ENCODE results near the gene TIGD1.

The TIGD1 gene

GRCh38 chr2:232569541-232569940 lies 19.2 kb upstream of the TIGD1 start:
- no peak for DNase-seq

- no peak for DNase-seq
Measured at GRCh38 chr2:232568161-232568560, 17.8 kb upstream of the TIGD1 start.

GRCh38 chr2:232567721-232568120 lies 17.4 kb upstream of the TIGD1 start:
- DNase-seq, result no peak

- no peak for DNase-seq
Measured at GRCh38 chr2:232563580-232563979, 13.2 kb upstream of the TIGD1 start.

- DNase-seq, result no peak
Measured at GRCh38 chr2:232562515-232563151, 12.3 kb upstream of the TIGD1 start.

GRCh38 chr2:232556426-232556825 lies 6.1 kb upstream of the TIGD1 start:
- no peak for DNase-seq

GRCh38 chr2:232551776-232552175 lies 1.4 kb upstream of the TIGD1 start:
- no peak for DNase-seq

- DNase-seq, result no peak
Measured at GRCh38 chr2:232551250-232551638, 887 bp upstream of the TIGD1 start.

- DNase-seq, result no peak
Measured at GRCh38 chr2:232549655-232550353, 553 bp downstream of the TIGD1 start.

- DNase-seq, result no peak
Measured at GRCh38 chr2:232547991-232548390, 2.4 kb downstream of the TIGD1 start.

- no peak for DNase-seq
Measured at GRCh38 chr2:232545511-232546375, 4.6 kb downstream of the TIGD1 start.

GRCh38 chr2:232544674-232545073 lies 5.7 kb downstream of the TIGD1 start:
- DNase-seq, result no peak

- no peak for DNase-seq
Measured at GRCh38 chr2:232543928-232544631, 6.3 kb downstream of the TIGD1 start.

- no peak for DNase-seq
Measured at GRCh38 chr2:232543491-232543890, 6.9 kb downstream of the TIGD1 start.

GRCh38 chr2:232542715-232543467 lies 7.5 kb downstream of the TIGD1 start:
- DNase-seq, result no peak

GRCh38 chr2:232541961-232542714 lies 8.2 kb downstream of the TIGD1 start:
- DNase-seq, result no peak

- no peak for DNase-seq
Measured at GRCh38 chr2:232541195-232541960, 9.0 kb downstream of the TIGD1 start.

GRCh38 chr2:232540441-232541041 lies 9.8 kb downstream of the TIGD1 start:
- DNase-seq, result no peak

- no peak for DNase-seq
Measured at GRCh38 chr2:232539298-232540231, 10.8 kb downstream of the TIGD1 start, which contains the start of gene CHRNG. TSS of gene CHRNG (plus strand) at chr2:232539692. CDS start at chr2:232539748, 56 bp downstream.
